Vagina (tissue), 2 donors: ENCODE measurements around the gene PLA2G4C. TPM values are rescaled to one million over a fixed set of nuclear protein-coding genes. Genes with fewer than 3 reads are reported as not detected.

ENCODE experiments used
- DNase-seq, 2 donors: peaks; one replicate each; pipeline ENCODE4 v3.0.0-alpha.2; 2017; ENCODE audit errors: extremely low spot score in 2 of 2
- H3K27ac ChIP-seq: fragments of 200-600 bp; sonication (generic); one replicate; pipeline ENCODE4 v1.5.1; 2019
- H3K27me3 ChIP-seq: fragments of 200-600 bp; sonication (generic); one replicate; pipeline ENCODE4 v1.5.1; 2019
- H3K36me3 ChIP-seq, 2 donors: fragments of 200-600 bp; sonication (generic); one replicate each; pipeline ENCODE4 v1.5.1; 2017 to 2019
- H3K4me1 ChIP-seq: fragments of 200-600 bp; sonication (generic); one replicate; pipeline ENCODE4 v1.5.1; 2019
- H3K4me3 ChIP-seq, 2 donors: fragments of 200-600 bp; sonication (generic); 1 replicate in 1 of 2; 2 replicates in 1 of 2; pipeline ENCODE4 v1.5.1; 2016 to 2019
- H3K9me3 ChIP-seq: fragments of 200-600 bp; sonication (generic); one replicate; pipeline ENCODE4 v1.5.1; 2019
- CTCF ChIP-seq, 3 experiments: fragments of 450-650 bp in 2 of 3; fragments of 200-600 bp in 1 of 3; sonication (generic) in 1 of 3; IDR thresholded peaks; one replicate each; pipeline ENCODE4 v1.5.1; 2017 to 2019; ENCODE audit warnings: antibody characterized with exemption in 3 of 3, mild to moderate bottlenecking in 2 of 3, moderate library complexity in 2 of 3
- POLR2A ChIP-seq, 2 donors: fragments of 450-650 bp; IDR thresholded peaks; one replicate each; pipeline ENCODE4 v1.6.1; 2017; ENCODE audit warnings: antibody characterized with exemption in 2 of 2, mild to moderate bottlenecking in 2 of 2, moderate library complexity in 2 of 2
- POLR2AphosphoS5 ChIP-seq, 2 donors: sonication (generic); formaldehyde crosslinking; IDR thresholded peaks; one replicate each; pipeline ENCODE4 v1.9.0; 2017; ENCODE audit warnings: antibody characterized with exemption in 2 of 2, mild to moderate bottlenecking in 2 of 2, low read depth in 1 of 2; ENCODE audit not compliant: insufficient read depth in 1 of 2
- intact Hi-C: fragments of 100-400 bp; cut with DNase I; formaldehyde crosslinking; loops from one replicate; pipeline ENCODE4 v1.15.1; 2023
- total RNA-seq: library from RNA; depleted of rRNA; stranded (reverse); fragments of >200 nt; gene quantifications from one replicate; pipeline ENCODE4 v1.2.3, GENCODE V29; 2016

Gene PLA2G4C
- total RNA-seq, 1 donor from 2014 or later, result 7.1 TPM

- H3K9me3 ChIP-seq, result no peaks in the 10 kb centered on the region
- no peaks in the 10 kb centered on the region for H3K4me1 ChIP-seq
- H3K27ac ChIP-seq, result no peak overlapping the region
- H3K27me3 ChIP-seq, result no peaks in the 10 kb centered on the region
- no peaks in the 10 kb centered on the region for H3K36me3 ChIP-seq
- DNase-seq, result no peak
- TF ChIP-seq POLR2A (IDR thresholded peaks at IDR 0.05) (no peak), CTCF (IDR thresholded peaks at IDR 0.05) (no peak), POLR2AphosphoS5 (IDR thresholded peaks at IDR 0.05; ENCODE audit: insufficient read depth in 1 of 2, low read depth in 1 of 2) (no peak)
- intact Hi-C loops, result no loop called here
- H3K4me3 ChIP-seq, result no peak overlapping the region
Observed at GRCh38 chr19:48053856-48054255, 56.8 kb downstream of the PLA2G4C start.

- no peak overlapping the region for H3K4me3 ChIP-seq
- intact Hi-C loops, result no loop called here
- TF ChIP-seq POLR2AphosphoS5 (IDR thresholded peaks at IDR 0.05; ENCODE audit: insufficient read depth in 1 of 2, low read depth in 1 of 2), result no peak
- TF ChIP-seq POLR2A (IDR thresholded peaks at IDR 0.05), result no peak
- TF ChIP-seq CTCF (IDR thresholded peaks at IDR 0.05), result no peak
- no peaks in the 10 kb centered on the region for H3K4me1 ChIP-seq
- H3K36me3 ChIP-seq, result no peaks in the 10 kb centered on the region
- H3K27ac ChIP-seq, result no peak overlapping the region
- no peaks in the 10 kb centered on the region for H3K9me3 ChIP-seq
- DNase-seq, result no peak
- H3K27me3 ChIP-seq, result no peaks in the 10 kb centered on the region
Observed at GRCh38 chr19:48053076-48053475, 57.5 kb downstream of the PLA2G4C start.

GRCh38 chr19:48051335-48052033, 59.1 kb downstream of the PLA2G4C start:
- intact Hi-C loops, result no loop called here
- Histone ChIP-seq H3K4me3 (no peak overlapping the region), H3K27me3 (no peaks in the 10 kb centered on the region), H3K9me3 (no peaks in the 10 kb centered on the region), H3K27ac (no peak overlapping the region), H3K4me1 (no peaks in the 10 kb centered on the region), H3K36me3 (no peaks in the 10 kb centered on the region)
- no peak for DNase-seq
- TF ChIP-seq POLR2AphosphoS5 (IDR thresholded peaks at IDR 0.05; ENCODE audit: insufficient read depth in 1 of 2, low read depth in 1 of 2) (no peak), POLR2A (IDR thresholded peaks at IDR 0.05) (no peak), CTCF (IDR thresholded peaks at IDR 0.05) (no peak)

- intact Hi-C loops, result no loop called here
- TF ChIP-seq CTCF (IDR thresholded peaks at IDR 0.05) (no peak), POLR2AphosphoS5 (IDR thresholded peaks at IDR 0.05; ENCODE audit: insufficient read depth in 1 of 2, low read depth in 1 of 2) (no peak), POLR2A (IDR thresholded peaks at IDR 0.05) (no peak)
- Histone ChIP-seq H3K36me3 (no peaks in the 10 kb centered on the region), H3K9me3 (no peaks in the 10 kb centered on the region), H3K4me3 (no peak overlapping the region), H3K27me3 (no peaks in the 10 kb centered on the region), H3K4me1 (no peaks in the 10 kb centered on the region), H3K27ac (no peak overlapping the region)
- no peak for DNase-seq
Observed at GRCh38 chr19:48044561-48044960, 66.1 kb downstream of the PLA2G4C start.

- Histone ChIP-seq H3K9me3 (no peaks in the 10 kb centered on the region), H3K4me3 (no peak within 1 kb of the TSS), H3K27ac (no peak within 1 kb of the TSS), H3K4me1 (no peaks in the 10 kb centered on the region), H3K27me3 (no peaks in the 10 kb centered on the region), H3K36me3 (no peaks in the 10 kb centered on the region)
- TF ChIP-seq POLR2A (IDR thresholded peaks at IDR 0.05), result no peak
- intact Hi-C loops, result no loop called here
- no peak for DNase-seq
Observed at GRCh38 chr19:48043675-48044258, 66.8 kb downstream of the PLA2G4C start, which contains the start of gene CABP5. CABP5 (minus strand) TSS chr19:48044079; CDS start chr19:48043922, 157 bp downstream.
